K562 (cell line): ENCODE results near the gene DPP9. TPM values are rescaled to one million over a fixed set of nuclear protein-coding genes. Genes with fewer than 3 reads are reported as not detected.

Experiments
- ETS1 ChIP-seq: conservative IDR thresholded peaks from 2 replicates; pipeline ENCODE4 v1.6.1; 2011; ENCODE audit warnings: low read depth, mild to moderate bottlenecking, low read length; ENCODE audit not compliant: control insufficient read depth
- L3MBTL2 ChIP-seq: fragments of 450-650 bp; IDR thresholded peaks from 2 replicates; pipeline ENCODE4 v1.6.1; 2016; ENCODE audit warnings: mild to moderate bottlenecking, moderate library complexity
- NFE2 ChIP-seq: IDR thresholded peaks from 2 replicates; pipeline ENCODE4 v1.6.1; 2014; ENCODE audit warnings: antibody characterized with exemption, low read depth
- PHTF2 ChIP-seq: fragments of 250-450 bp; sonication (Bioruptor Pico); IDR thresholded peaks from 2 replicates; pipeline ENCODE4 v1.5.0; 2021; ENCODE audit warnings: mild to moderate bottlenecking
- SUPT5H ChIP-seq: fragments of 450-650 bp; IDR thresholded peaks from 2 replicates; pipeline ENCODE4 v1.6.1; 2016
- ZBTB12 ChIP-seq: fragments of 250-450 bp; sonication (Bioruptor Pico); IDR thresholded peaks from 2 replicates; pipeline ENCODE4 v1.4.0; 2020
- ZFP91 ChIP-seq: sonication (generic); formaldehyde crosslinking; IDR thresholded peaks from 2 replicates; pipeline ENCODE4 v1.8.0; 2022; ENCODE audit warnings: mild to moderate bottlenecking, missing genetic modification reagents
- ZNF282 ChIP-seq: sonication (generic); formaldehyde crosslinking; IDR thresholded peaks from 2 replicates; pipeline ENCODE4 v1.8.1; 2023; ENCODE audit warnings: missing genetic modification reagents
- ZNF436 ChIP-seq: fragments of 250-450, 450-650 bp; sonication (Bioruptor Pico); formaldehyde crosslinking; IDR thresholded peaks from 2 replicates; pipeline ENCODE4 v1.7.0; 2020; ENCODE audit warnings: mild to moderate bottlenecking
- polyA plus RNA-seq, 8 experiments: library from polyadenylated mRNA; depleted of rRNA in 4 of 8; stranded (reverse) in 5 of 8; unstranded in 3 of 8; fragments of >200 nt; fragmentation: Nextera tagmentation in 2 of 8; fragmentation: Illumina TruSeq in 1 of 8; extraction: Ambion mirVana in 2 of 8; extraction: Trizol in 1 of 8; gene quantifications; 2 replicates each; pipeline versions ENCODE4 v1.2.1 to v1.2.3, GENCODE V29; 2011 to 2014; ENCODE audit warnings: inconsistent platforms in 1 of 8, missing spikeins in 1 of 8
- total RNA-seq, 7 experiments: library from RNA; depleted of rRNA in 6 of 7; stranded (reverse); fragments of >200 nt in 6 of 7; fragmentation: Illumina TruSeq in 2 of 7; extraction: Trizol in 2 of 7; gene quantifications; 2 replicates each; pipeline versions ENCODE4 v1.2.1 to v1.2.3, GENCODE V29; 2011 to 2021; ENCODE audit warnings: low replicate concordance in 1 of 7

DPP9 gene
- total and polyA plus RNA-seq, 9 of the 15 experiments (the other 6 are each of a cell fraction or from before 2014, with no cell fraction given): 0.90 to 66.7 (median 24.5) TPM

- TF ChIP-seq SUPT5H (peak; percentile 80), PHTF2 (CRISPR knock-in tag) (no peak), NFE2 (no peak), ZNF436 (CRISPR knock-in tag) (no peak), ZFP91 (CRISPR knock-in tag) (no peak), ZBTB12 (CRISPR knock-in tag) (peak; percentile 42; the same call in 1 of the 2 replicates), ZNF282 (peak; percentile 65; the same call in 1 of the 2 replicates), L3MBTL2 (0 out of 2 replicates have a peak, but pooled peaks have one; percentile 46), ETS1 (peak; percentile 90)
These were observed 53.7 kb downstream of the DPP9 start, which contains the start of gene MYDGF (continued) for GRCh38 chr19:4669723-4670480.
